Mesendoderm (in vitro differentiated cells): ENCODE data around the gene ZDHHC19.

ENCODE experiments used
- DNase-seq: peaks from one replicate; pipeline ENCODE4 v3.0.0; 2013
- H2AK5ac ChIP-seq: 2 replicates; pipeline ENCODE4 v1.6.1; 2013; ENCODE audit warnings: low read length, inconsistent platforms
- H2BK120ac ChIP-seq: 2 replicates; pipeline ENCODE4 v1.6.1; 2013; ENCODE audit warnings: low read depth, mild to moderate bottlenecking, low read length, moderate library complexity, mixed read lengths
- H2BK15ac ChIP-seq: replicated peaks from 2 replicates; pipeline ENCODE4 v1.6.1; 2013; ENCODE audit warnings: low read depth, mild to moderate bottlenecking, moderate library complexity
- H2BK5ac ChIP-seq: 2 replicates; pipeline ENCODE4 v1.6.1; 2013; ENCODE audit warnings: low read length, inconsistent platforms
- H3K18ac ChIP-seq: 2 replicates; pipeline ENCODE4 v1.6.1; 2013; ENCODE audit warnings: mild to moderate bottlenecking, low read length, mixed read lengths
- H3K23ac ChIP-seq: one replicate; pipeline ENCODE4 v1.6.1; 2013; ENCODE audit warnings: low read length
- H3K27ac ChIP-seq: 2 replicates; pipeline ENCODE4 v1.5.1; 2013; ENCODE audit warnings: low read depth, mild to moderate bottlenecking, inconsistent platforms, low read length, moderate library complexity
- H3K27me3 ChIP-seq: 2 replicates; pipeline ENCODE4 v1.6.1; 2013; ENCODE audit warnings: low read length, control low read depth, mild to moderate bottlenecking, inconsistent platforms; ENCODE audit not compliant: insufficient read depth, poor library complexity
- H3K36me3 ChIP-seq: 2 replicates; pipeline ENCODE4 v1.6.1; 2013; ENCODE audit warnings: low read length, inconsistent platforms; ENCODE audit not compliant: control insufficient read depth, insufficient read depth
- H3K4ac ChIP-seq: one replicate; pipeline ENCODE4 v1.6.1; 2013; ENCODE audit warnings: low read depth, mild to moderate bottlenecking, low read length, moderate library complexity
- H3K4me1 ChIP-seq: 2 replicates; pipeline ENCODE4 v1.6.1; 2013; ENCODE audit warnings: low read depth, low read length, inconsistent platforms; ENCODE audit not compliant: control insufficient read depth
- H3K4me2 ChIP-seq: 2 replicates; pipeline ENCODE4 v1.6.1; 2013; ENCODE audit warnings: low read length
- H3K4me3 ChIP-seq: 2 replicates; pipeline ENCODE4 v1.5.1; 2013; ENCODE audit warnings: mild to moderate bottlenecking, low read length
- H3K56ac ChIP-seq: one replicate; pipeline ENCODE4 v1.6.1; 2013; ENCODE audit warnings: low read length
- H3K79me1 ChIP-seq: 2 replicates; pipeline ENCODE4 v1.6.1; 2013; ENCODE audit warnings: low read length, inconsistent platforms
- H3K79me2 ChIP-seq: 2 replicates; pipeline ENCODE4 v1.6.1; 2013; ENCODE audit warnings: mild to moderate bottlenecking, low read length; ENCODE audit not compliant: control insufficient read depth, insufficient read depth
- H3K9ac ChIP-seq: 2 replicates; pipeline ENCODE4 v1.6.1; 2013; ENCODE audit warnings: low read length, inconsistent platforms
- H4K5ac ChIP-seq: one replicate; pipeline ENCODE4 v1.6.1; 2013; ENCODE audit warnings: low read length
- H4K8ac ChIP-seq: one replicate; pipeline ENCODE4 v1.6.1; 2013; ENCODE audit warnings: low read depth, mild to moderate bottlenecking, control low read depth, low read length, moderate library complexity
- WGBS: extraction: QIAGEN DNeasy Blood & Tissue Kit; methylation state at CpG from one replicate; pipeline ENCODE4 v1.1.7; 2013; ENCODE audit warnings: low lambda C conversion rate, missing lambda C conversion rate; ENCODE audit not compliant: insufficient coverage; ENCODE audit errors: extremely low coverage; 5-methylcytosine and 5-hydroxymethylcytosine counted together

Gene ZDHHC19

DNA sequence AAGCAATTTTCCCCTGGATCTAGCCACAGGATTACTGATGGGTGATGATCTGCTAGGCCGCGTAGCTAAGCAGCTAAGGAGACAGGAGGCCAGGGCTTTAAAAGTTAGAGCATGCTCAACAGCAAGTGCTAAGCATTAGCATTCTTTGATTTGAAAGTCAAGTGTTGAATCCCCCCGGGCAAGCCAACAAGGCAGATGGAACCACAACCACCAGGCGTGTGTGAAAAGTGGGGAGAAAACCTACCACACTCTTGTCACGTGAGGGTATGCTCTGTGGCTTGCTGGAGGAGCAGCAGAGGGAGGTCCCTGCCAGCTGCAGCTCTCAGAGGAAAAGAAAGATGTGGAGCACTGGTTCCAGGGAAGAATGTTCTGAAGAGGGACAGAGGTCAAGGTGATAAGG lies 26.0 kb upstream of the ZDHHC19 start:
- Histone ChIP-seq H2AK5ac (no peak overlapping the region), H3K9ac (no peak overlapping the region), H3K4me2 (no peak overlapping the region), H3K4ac (no peak overlapping the region), H2BK120ac (no peak overlapping the region), H4K5ac (no peak overlapping the region), H3K23ac (no peak overlapping the region), H3K4me1 (no peaks in the 10 kb centered on the region), H2BK5ac (no peak overlapping the region), H3K79me1 (no peaks in the 10 kb centered on the region), H2BK15ac (no peak overlapping the region), H3K27ac (no peak overlapping the region), H3K18ac (no peak overlapping the region), H3K27me3 (no peaks in the 10 kb centered on the region), H4K8ac (no peak overlapping the region), H3K79me2 (no peaks in the 10 kb centered on the region), H3K56ac (no peak overlapping the region), H3K36me3 (peaks cover 5% of the 10 kb centered on the region), H3K4me3 (no peak overlapping the region)
- WGBS, result no CpG with 5 or more reads among the region's 5 CpGs
- no peak for DNase-seq

DNA sequence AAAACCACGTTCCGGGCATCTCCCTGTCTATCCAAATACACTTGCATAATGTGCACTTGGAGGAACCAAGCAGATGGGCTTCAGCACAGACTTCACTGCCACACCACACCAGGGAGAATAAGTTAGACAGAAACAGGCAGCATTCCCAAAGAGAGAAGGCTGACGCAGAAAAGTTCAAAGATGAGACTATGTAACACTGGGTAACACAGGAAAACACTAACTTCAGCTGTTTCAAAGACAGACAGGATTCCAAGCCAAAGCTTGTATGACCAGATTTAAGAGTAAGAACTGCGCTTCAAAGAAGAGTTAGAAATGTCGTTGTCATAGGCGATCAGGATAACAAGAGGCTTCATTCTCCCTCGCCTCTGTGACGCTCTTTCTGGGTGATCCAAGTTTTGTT lies 25.0 kb upstream of the ZDHHC19 start:
- Histone ChIP-seq H2BK15ac (no peak overlapping the region), H2BK120ac (no peak overlapping the region), H3K27me3 (no peaks in the 10 kb centered on the region), H3K79me1 (no peaks in the 10 kb centered on the region), H4K5ac (no peak overlapping the region), H3K79me2 (no peaks in the 10 kb centered on the region), H3K4me1 (no peaks in the 10 kb centered on the region), H3K4me3 (no peak overlapping the region), H3K23ac (no peak overlapping the region), H3K18ac (no peak overlapping the region), H3K9ac (no peak overlapping the region), H2BK5ac (no peak overlapping the region), H4K8ac (no peak overlapping the region), H3K4me2 (no peak overlapping the region), H3K36me3 (peaks cover 1% of the 10 kb centered on the region), H3K27ac (no peak overlapping the region), H2AK5ac (no peak overlapping the region), H3K4ac (no peak overlapping the region), H3K56ac (no peak overlapping the region)
- no peak for DNase-seq
- no CpG with 5 or more reads among the region's 8 CpGs for WGBS

DNA sequence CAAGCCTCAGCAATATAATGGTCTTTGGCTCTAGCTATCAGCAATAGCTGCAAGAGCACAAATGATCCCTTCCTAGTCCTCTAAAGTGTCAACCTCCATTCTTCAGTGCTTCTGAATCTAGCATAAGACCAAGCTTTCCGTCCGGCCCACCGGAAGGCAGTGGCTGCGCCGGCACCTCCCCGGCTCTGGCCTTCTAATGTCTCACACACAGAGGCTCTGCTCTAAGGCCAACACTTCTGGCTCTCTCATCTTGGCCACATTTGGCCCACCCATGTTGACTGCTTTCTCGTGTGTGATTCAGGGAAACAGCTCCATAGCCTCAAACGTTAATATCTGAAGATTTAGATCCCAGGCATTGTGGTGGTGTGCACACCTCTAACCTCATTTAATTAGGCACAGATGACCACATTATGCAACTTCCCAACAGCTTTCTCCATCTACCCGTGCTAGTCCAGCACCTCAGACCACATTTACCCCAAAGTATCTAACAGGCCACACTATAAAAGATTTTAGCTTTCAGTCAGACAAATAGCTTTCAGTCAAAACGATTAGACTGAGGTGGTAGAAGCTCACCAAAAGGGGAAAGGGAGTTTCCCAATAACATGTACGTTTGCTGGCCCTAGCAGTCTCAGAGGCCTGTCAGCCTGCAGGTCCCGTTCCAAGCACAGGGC lies 24.4 kb upstream of the ZDHHC19 start:
- Histone ChIP-seq H2BK15ac (no peak overlapping the region), H3K9ac (no peak overlapping the region), H2BK5ac (no peak overlapping the region), H3K79me1 (no peaks in the 10 kb centered on the region), H3K18ac (no peak overlapping the region), H4K8ac (no peak overlapping the region), H3K36me3 (peaks cover 1% of the 10 kb centered on the region), H3K4me3 (no peak overlapping the region), H2AK5ac (no peak overlapping the region), H3K23ac (no peak overlapping the region), H3K27ac (no peak overlapping the region), H3K56ac (no peak overlapping the region), H2BK120ac (no peak overlapping the region), H3K4ac (no peak overlapping the region), H3K27me3 (no peaks in the 10 kb centered on the region), H4K5ac (no peak overlapping the region), H3K4me1 (no peaks in the 10 kb centered on the region), H3K79me2 (no peaks in the 10 kb centered on the region), H3K4me2 (no peak overlapping the region)
- DNase-seq, result no peak
- no CpG with 5 or more reads among the region's 12 CpGs for WGBS

DNA sequence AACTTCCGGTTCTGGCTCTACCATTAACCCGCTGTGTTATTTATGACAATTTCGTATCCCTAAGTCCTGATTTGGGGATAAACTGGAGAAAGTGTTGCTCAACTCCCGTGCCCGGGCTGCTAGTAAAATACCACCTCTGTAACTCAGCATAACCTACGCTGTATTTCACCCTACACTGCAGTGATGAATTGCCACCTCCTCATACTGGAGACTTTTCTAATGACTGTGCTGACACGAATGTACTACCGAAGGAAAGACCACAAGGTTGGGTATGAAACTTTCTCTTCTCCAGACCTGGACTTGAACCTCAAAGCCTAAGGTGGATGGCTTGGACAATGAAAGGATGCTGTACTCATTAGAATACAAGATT lies 21.7 kb upstream of the ZDHHC19 start:
- no peak overlapping the region for H2AK5ac ChIP-seq
- no peaks in the 10 kb centered on the region for H3K4me1 ChIP-seq
- H3K23ac ChIP-seq, result no peak overlapping the region
- H4K8ac ChIP-seq, result no peak overlapping the region
- DNase-seq, result no peak
- no peak overlapping the region for H4K5ac ChIP-seq
- no CpG with 5 or more reads among the region's 8 CpGs for WGBS
- no peaks in the 10 kb centered on the region for H3K79me2 ChIP-seq
- H2BK5ac ChIP-seq, result no peak overlapping the region
- no peak overlapping the region for H3K4ac ChIP-seq
- H3K4me2 ChIP-seq, result no peak overlapping the region
- H3K79me1 ChIP-seq, result no peaks in the 10 kb centered on the region
- H2BK120ac ChIP-seq, result no peak overlapping the region
- no peak overlapping the region for H3K9ac ChIP-seq
- no peak overlapping the region for H3K18ac ChIP-seq
- no peak overlapping the region for H3K27ac ChIP-seq
- H3K4me3 ChIP-seq, result no peak overlapping the region
- peaks cover 1% of the 10 kb centered on the region for H3K36me3 ChIP-seq
- H3K56ac ChIP-seq, result no peak overlapping the region
- no peaks in the 10 kb centered on the region for H3K27me3 ChIP-seq
- no peak overlapping the region for H2BK15ac ChIP-seq

DNA sequence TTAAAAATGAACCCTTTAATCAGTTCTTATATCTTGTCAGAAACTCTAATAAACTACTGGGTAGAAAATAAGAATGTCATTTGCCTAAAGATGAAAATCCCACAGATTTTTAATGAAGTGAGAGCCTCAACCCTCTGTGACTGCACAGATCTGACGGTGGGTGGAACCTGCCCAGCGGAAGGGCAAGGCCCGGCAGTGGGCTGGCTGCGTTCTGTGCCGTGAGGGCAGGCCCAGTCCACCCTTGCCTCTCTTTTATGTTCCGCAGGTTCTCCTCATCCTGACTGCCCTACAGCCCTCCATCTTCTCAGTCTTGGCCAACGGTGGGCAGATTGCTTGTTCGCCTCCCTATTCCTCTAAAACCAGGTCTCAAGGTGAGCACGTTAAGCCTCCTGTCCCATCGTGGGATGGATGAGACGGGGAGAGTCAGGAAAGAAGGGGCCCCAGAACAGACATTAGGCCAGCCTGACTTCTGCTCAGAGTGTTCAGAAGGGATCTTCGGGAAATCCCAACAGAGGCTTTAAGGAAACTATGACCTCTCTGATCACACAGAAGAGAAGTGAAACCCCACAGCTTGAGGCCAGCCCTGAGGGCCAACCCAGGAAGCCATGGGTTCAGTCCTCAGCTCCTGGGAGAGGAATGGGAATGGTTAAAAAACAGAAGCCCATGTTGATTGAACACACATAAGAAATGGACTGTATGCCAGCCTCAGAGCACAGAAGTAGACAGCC lies 21.1 kb upstream of the ZDHHC19 start:
- no CpG with 5 or more reads among the region's 12 CpGs for WGBS
- Histone ChIP-seq H4K8ac (no peak overlapping the region), H3K4me1 (no peaks in the 10 kb centered on the region), H3K36me3 (peaks cover under 1% of the 10 kb centered on the region), H3K27ac (no peak overlapping the region), H3K9ac (no peak overlapping the region), H3K79me2 (no peaks in the 10 kb centered on the region), H3K4me2 (no peak overlapping the region), H2BK5ac (no peak overlapping the region), H2BK120ac (no peak overlapping the region), H3K18ac (no peak overlapping the region), H2AK5ac (no peak overlapping the region), H3K4me3 (no peak overlapping the region), H3K27me3 (no peaks in the 10 kb centered on the region), H3K56ac (no peak overlapping the region), H3K4ac (no peak overlapping the region), H2BK15ac (no peak overlapping the region), H3K23ac (no peak overlapping the region), H3K79me1 (no peaks in the 10 kb centered on the region), H4K5ac (no peak overlapping the region)
- DNase-seq, result no peak
